Umbilical cord (tissue), 2 donors: ENCODE results near the gene AHSP. TPM values are rescaled to one million over a fixed set of nuclear protein-coding genes. Genes with fewer than 3 reads are reported as not detected.
"Not testable (repeated sequence)": the region's sequence is repeated elsewhere in the genome, so short reads cannot be mapped to it uniquely, and the experiment has no call there.

ENCODE experiments used
- DNase-seq: peaks from one replicate; pipeline ENCODE4 v3.0.0-alpha.2; 2015; ENCODE audit warnings: low spot score
- total RNA-seq: library from RNA; depleted of rRNA; stranded (reverse); fragments of >200 nt; gene quantifications from one replicate; pipeline ENCODE4 v1.2.3, GENCODE V29; 2014; ENCODE audit warnings: low replicate concordance; ENCODE audit not compliant: insufficient read depth

The AHSP gene
- total RNA-seq, 1 donor from 2014 or later = 61.6 TPM

GRCh38 chr16:31531096-31531495 lies 3.4 kb downstream of the AHSP start:
- DNase-seq = no peak

- no peak for DNase-seq
Measured at GRCh38 chr16:31532120-31532519, 4.4 kb downstream of the AHSP start.

- no peak for DNase-seq
Measured at GRCh38 chr16:31532896-31533295, 5.2 kb downstream of the AHSP start.

- no peak for DNase-seq
Measured at GRCh38 chr16:31535737-31536136, 8.0 kb downstream of the AHSP start.

- no peak for DNase-seq
Measured at GRCh38 chr16:31536804-31537361, 9.2 kb downstream of the AHSP start.

- DNase-seq = no peak
Measured at GRCh38 chr16:31537362-31538242, 9.9 kb downstream of the AHSP start.

- DNase-seq = not testable (repeated sequence)
Measured at GRCh38 chr16:31538243-31538598, 10.5 kb downstream of the AHSP start.

GRCh38 chr16:31539762-31540161 lies 12.1 kb downstream of the AHSP start:
- not testable (repeated sequence) for DNase-seq

GRCh38 chr16:31542763-31543162 lies 15.1 kb downstream of the AHSP start:
- no peak for DNase-seq

GRCh38 chr16:31561426-31562233 lies 33.9 kb downstream of the AHSP start:
- no peak for DNase-seq

GRCh38 chr16:31568577-31569359 lies 41.1 kb downstream of the AHSP start:
- peak; percentile 30 for DNase-seq

GRCh38 chr16:31569360-31569717 lies 41.6 kb downstream of the AHSP start:
- no peak for DNase-seq

GRCh38 chr16:31572821-31573220 lies 45.1 kb downstream of the AHSP start:
- DNase-seq = no peak

- DNase-seq = not testable (repeated sequence)
Measured at GRCh38 chr16:31574159-31574558, 46.5 kb downstream of the AHSP start.

- no peak for DNase-seq
Measured at GRCh38 chr16:31577411-31577810, 49.7 kb downstream of the AHSP start.

Other genes with a start within 250 kb of the AHSP start
- 8.9 TPM for gene ITGAX, start 172.7 kb upstream of the AHSP start, total RNA-seq
- gene ITGAD, start 134.6 kb upstream of the AHSP start, total RNA-seq = not detected
- gene COX6A2, start 99.5 kb upstream of the AHSP start, total RNA-seq = not detected
- 0.96 TPM for gene ZNF843, start 85.1 kb upstream of the AHSP start, total RNA-seq
- 8.2 TPM for gene ARMC5, start 68.4 kb upstream of the AHSP start, total RNA-seq
- gene TGFB1I1, start 55.7 kb upstream of the AHSP start, total RNA-seq = 83.3 TPM
- 2.9 TPM for gene SLC5A2, start 44.8 kb upstream of the AHSP start, total RNA-seq
- gene RUSF1, start 19.5 kb upstream of the AHSP start, total RNA-seq = 68.1 TPM